K562 (cell line): ENCODE results near the gene APCDD1. TPM values are rescaled to one million over a fixed set of nuclear protein-coding genes. Genes with fewer than 3 reads are reported as not detected.

Source experiments
- ATAC-seq: fragments of 200-7000 bp; cut with Tn5 transposase; 3 replicates; pipeline ENCODE4 v1.9.1; 2020; ENCODE audit warnings: moderate library complexity
- BruUV-seq: library from RNA; stranded (reverse); fragments of 400-500 nt; replicated peaks from 2 replicates; lab custom pipeline; 2021; lab: Mats Ljungman, UMichigan
- CTCF ChIA-PET: fragments of 300-600 bp; formaldehyde crosslinking; extraction: SDS; loops from one replicate; lab custom pipeline; 2021; ENCODE audit warnings: low intra/inter-chr PET ratio; lab: Yijun Ruan, JAX
- POLR2A ChIA-PET: fragments of 300-600, 350-650 bp; sonication (Branson Sonifier 250); formaldehyde crosslinking; extraction: SDS; loops from one replicate; lab custom pipeline; 2021; ENCODE audit warnings: antibody characterized with exemption, inconsistent platforms; lab: Yijun Ruan, JAX
- DNase-seq, 4 experiments: peaks; one replicate each; pipeline versions ENCODE4 v3.0.0 to v3.0.0-alpha.2; 2011 to 2018; ENCODE audit warnings: low spot score in 3 of 4, mixed read lengths in 3 of 4; ENCODE audit errors: extremely low read depth in 1 of 4
- FAIRE-seq: peaks from 2 replicates; lab custom pipeline; 2011; peaks lifted over from hg19 to GRCh38; lab: Jason Lieb, UNC
- H2AFZ ChIP-seq: 2 replicates; pipeline ENCODE4 v1.6.0; 2011; ENCODE audit warnings: low read depth, low read length, control low read depth, inconsistent platforms
- H3K27ac ChIP-seq: fragments of 200-600 bp; 3 replicates; pipeline ENCODE4 v1.8.0; 2011; ENCODE audit warnings: low read depth, mild to moderate bottlenecking, control low read depth, inconsistent platforms, low read length, moderate library complexity, mixed read lengths; ENCODE audit errors: extremely low read depth
- H3K27me3 ChIP-seq, 2 experiments: fragments of 300-600 bp in 1 of 2; 2 replicates in 1 of 2; 3 replicates in 1 of 2; pipeline versions ENCODE4 v1.6.0 to v1.8.0; 2011; ENCODE audit warnings: inconsistent platforms in 2 of 2, low read length in 2 of 2, mild to moderate bottlenecking in 1 of 2, mixed read lengths in 1 of 2, moderate library complexity in 1 of 2; ENCODE audit not compliant: control insufficient read depth in 2 of 2, insufficient read depth in 2 of 2
- H3K36me3 ChIP-seq: fragments of 300-600 bp; 3 replicates; pipeline ENCODE4 v1.8.0; 2011; ENCODE audit warnings: mild to moderate bottlenecking, low read length, inconsistent platforms; ENCODE audit not compliant: control insufficient read depth, insufficient read depth
- H3K4me1 ChIP-seq, 2 experiments: fragments of 200-600 bp in 1 of 2; replicated peaks in 1 of 2; 2 replicates in 1 of 2; 3 replicates in 1 of 2; pipeline versions ENCODE4 v1.5.1 to v1.8.0; 2011; ENCODE audit warnings: inconsistent platforms in 2 of 2, low read length in 2 of 2, mild to moderate bottlenecking in 1 of 2, mixed read lengths in 1 of 2, moderate library complexity in 1 of 2; ENCODE audit not compliant: control insufficient read depth in 2 of 2, insufficient read depth in 2 of 2
- H3K4me2 ChIP-seq: 2 replicates; pipeline ENCODE4 v1.6.1; 2011; ENCODE audit warnings: low read length, control low read depth, inconsistent platforms, mixed read lengths; ENCODE audit not compliant: insufficient read depth
- H3K4me3 ChIP-seq: fragments of 200-600 bp; sonication (generic), shearing (Covaris generic); 2 replicates; pipeline ENCODE4 v1.5.1; 2016; ENCODE audit warnings: control low read depth, inconsistent platforms
- H3K79me2 ChIP-seq: fragments of 200-600 bp; 3 replicates; pipeline ENCODE4 v1.8.0; 2011; ENCODE audit warnings: low read length, inconsistent platforms; ENCODE audit not compliant: control insufficient read depth, insufficient read depth
- H3K9ac ChIP-seq, 2 experiments: 2 replicates each; pipeline versions ENCODE4 v1.6.0 to v1.6.1; 2011; ENCODE audit warnings: low read depth in 2 of 2, low read length in 2 of 2, control low read depth in 1 of 2, inconsistent platforms in 1 of 2, mild to moderate bottlenecking in 1 of 2, mixed read lengths in 1 of 2; ENCODE audit not compliant: insufficient read depth in 1 of 2
- H3K9me1 ChIP-seq: one replicate; pipeline ENCODE4 v1.6.0; 2011; ENCODE audit warnings: inconsistent platforms, mild to moderate bottlenecking, low read length, moderate library complexity; ENCODE audit not compliant: control insufficient read depth, insufficient read depth
- H3K9me3 ChIP-seq: replicated peaks from 2 replicates; pipeline ENCODE4 v1.5.1; 2011; ENCODE audit warnings: low read depth, low read length, inconsistent platforms; ENCODE audit not compliant: control insufficient read depth, insufficient read depth
- H4K20me1 ChIP-seq: replicated peaks from 2 replicates; pipeline ENCODE4 v1.6.1; 2011; ENCODE audit warnings: low read length, inconsistent platforms, mixed read lengths; ENCODE audit not compliant: control insufficient read depth, insufficient read depth
- ETV6 ChIP-seq, 3 experiments: fragments of 150-350 bp in 1 of 3; sonication (generic) in 1 of 3; formaldehyde crosslinking in 1 of 3; IDR thresholded peaks; 2 replicates each; pipeline versions ENCODE4 v1.6.1 to v1.8.0; 2014 to 2022; ENCODE audit warnings: borderline replicate concordance in 2 of 3, low read depth in 2 of 3, antibody characterized with exemption in 1 of 3, low read length in 1 of 3, mild to moderate bottlenecking in 1 of 3, missing genetic modification reagents in 1 of 3
- EWSR1 ChIP-seq: fragments of 450-650 bp; IDR thresholded peaks from 2 replicates; pipeline ENCODE4 v1.6.1; 2018; ENCODE audit warnings: borderline replicate concordance, mild to moderate bottlenecking, low read depth, moderate library complexity; ENCODE audit not compliant: partially characterized antibody
- KDM1A ChIP-seq, 2 experiments: fragments of 450-650 bp; IDR thresholded peaks; 2 replicates each; pipeline ENCODE4 v1.6.1; 2016; ENCODE audit warnings: mild to moderate bottlenecking in 2 of 2
- MBD2 ChIP-seq: sonication (generic); IDR thresholded peaks from 2 replicates; pipeline ENCODE4 v1.6.1; 2016; ENCODE audit warnings: low read depth, borderline replicate concordance
- PCBP1 ChIP-seq: fragments of 200-400 bp; formaldehyde crosslinking; IDR thresholded peaks from 2 replicates; pipeline ENCODE4 v1.6.1; 2018; ENCODE audit warnings: mild to moderate bottlenecking, low read depth, low read length; ENCODE audit not compliant: poor library complexity, severe bottlenecking
- PHB ChIP-seq: fragments of 250-450 bp; sonication (Bioruptor Pico); IDR thresholded peaks from 2 replicates; pipeline ENCODE4 v1.5.0; 2021
- ZBTB8A ChIP-seq: fragments of 450-650 bp; IDR thresholded peaks from 2 replicates; pipeline ENCODE4 v1.6.1; 2018; ENCODE audit warnings: mild to moderate bottlenecking, moderate library complexity; ENCODE audit not compliant: partially characterized antibody
- ZFP1 ChIP-seq: fragments of 450-650 bp; formaldehyde crosslinking; IDR thresholded peaks from 2 replicates; pipeline ENCODE4 v1.4.0; 2020; ENCODE audit warnings: mild to moderate bottlenecking, mixed read lengths
- ZFP30 ChIP-seq: fragments of 250-450 bp; sonication (Bioruptor Pico); IDR thresholded peaks from 2 replicates; pipeline ENCODE4 v1.8.0; 2022; ENCODE audit warnings: moderate library complexity, mild to moderate bottlenecking, inconsistent platforms, borderline replicate concordance
- ZNF644 ChIP-seq: fragments of 200-800 bp; sonication (Bioruptor generic); IDR thresholded peaks from 2 replicates; pipeline ENCODE4 v1.6.1; 2016; ENCODE audit warnings: low read depth, missing genetic modification characterization, missing compliant biosample characterization
- WGBS: fragments of 100-300 bp; shearing (Covaris generic); methylation state at CpG from one replicate; pipeline ENCODE4 v1.1.6; 2016; ENCODE audit warnings: low coverage, mixed read lengths; ENCODE audit not compliant: insufficient coverage; ENCODE audit errors: missing lambda C conversion rate; 5-methylcytosine and 5-hydroxymethylcytosine counted together
- in situ Hi-C: fragments of 300-500 bp; cut with MboI; formaldehyde crosslinking; loops from 4 replicates; pipeline ENCODE4 v1.15.0; 2018; ENCODE audit warnings: inconsistent platforms, mixed read lengths
- intact Hi-C: fragments of 100-400 bp; cut with micrococcal nuclease; formaldehyde crosslinking; loops from 2 replicates; pipeline ENCODE4 v1.14.2; 2022
- polyA plus RNA-seq, 8 experiments: library from polyadenylated mRNA; depleted of rRNA in 4 of 8; stranded (reverse) in 5 of 8; unstranded in 3 of 8; fragments of >200 nt; fragmentation: Nextera tagmentation in 2 of 8; fragmentation: Illumina TruSeq in 1 of 8; extraction: Ambion mirVana in 2 of 8; extraction: Trizol in 1 of 8; gene quantifications; 2 replicates each; pipeline versions ENCODE4 v1.2.1 to v1.2.3, GENCODE V29; 2011 to 2014; ENCODE audit warnings: inconsistent platforms in 1 of 8, missing spikeins in 1 of 8
- total RNA-seq, 7 experiments: library from RNA; depleted of rRNA in 6 of 7; stranded (reverse); fragments of >200 nt in 6 of 7; fragmentation: Illumina TruSeq in 2 of 7; extraction: Trizol in 2 of 7; gene quantifications; 2 replicates each; pipeline versions ENCODE4 v1.2.1 to v1.2.3, GENCODE V29; 2011 to 2021; ENCODE audit warnings: low replicate concordance in 1 of 7

The APCDD1 gene
- total and polyA plus RNA-seq, 9 of the 15 experiments (the other 6 are each of a cell fraction or from before 2014, with no cell fraction given) = 0.07 TPM; not detected in 8

- intact Hi-C loops = no loop called here
- ATAC-seq = no peak
- 0% methylated on average over 2 of the region's 2 CpGs for WGBS
- no peak for DNase-seq
- no peaks in the 10 kb centered on the region for H3K9me1 ChIP-seq
- H3K27me3 ChIP-seq = peaks cover 8% of the 10 kb centered on the region in 2 experiments; a peak in 4 of 5 replicates
- ChIA-PET CTCF (no interaction called here), POLR2A (no interaction called here)
- BruUV-seq = no TSS peak
- H3K9me3 ChIP-seq = no peaks in the 10 kb centered on the region
- H2AFZ ChIP-seq = no peak overlapping the region
- in situ Hi-C loops = no loop called here
- no peaks in the 10 kb centered on the region for H3K79me2 ChIP-seq
- no peaks in the 10 kb centered on the region for H4K20me1 ChIP-seq
- no peak overlapping the region for H3K9ac ChIP-seq
- no peak for FAIRE-seq
- TF ChIP-seq MBD2 (no peak), PHB (CRISPR knock-in tag) (no peak), KDM1A (IDR thresholded peaks at IDR 0.05) (no peak), EWSR1 (no peak), PCBP1 (no peak), ZFP1 (CRISPR knock-in tag) (no peak), ZBTB8A (no peak), ZNF644 (no peak), ZFP30 (CRISPR knock-in tag) (no peak), ETV6 (IDR thresholded peaks at IDR 0.05; ENCODE audit: borderline replicate concordance in 1 of 2, low read depth in 2 of 2, low read length in 1 of 2) (no peak), ETV6 (CRISPR knock-in tag; IDR thresholded peaks at IDR 0.05; ENCODE audit: borderline replicate concordance) (no peak)
- no peak overlapping the region for H3K4me3 ChIP-seq
- no peak overlapping the region for H3K4me2 ChIP-seq
- H3K4me1 ChIP-seq = no peaks in the 10 kb centered on the region
- no peaks in the 10 kb centered on the region for H3K36me3 ChIP-seq
- H3K27ac ChIP-seq = no peak overlapping the region
These were observed 8.2 kb downstream of the APCDD1 start for GRCh38 chr18:10462597-10462996.
